Nucleus accumbens (tissue), 56 donors: ENCODE measurements around the gene ASPSCR1.
"Not testable (repeated sequence)": the region's sequence is repeated elsewhere in the genome, so short reads cannot be mapped to it uniquely, and the experiment has no call there.

Source experiments
- DNase-seq, 56 donors: peaks; one replicate each; lab custom pipeline; 2025; lab: John Stamatoyannopoulos, UW

Gene ASPSCR1

DNA sequence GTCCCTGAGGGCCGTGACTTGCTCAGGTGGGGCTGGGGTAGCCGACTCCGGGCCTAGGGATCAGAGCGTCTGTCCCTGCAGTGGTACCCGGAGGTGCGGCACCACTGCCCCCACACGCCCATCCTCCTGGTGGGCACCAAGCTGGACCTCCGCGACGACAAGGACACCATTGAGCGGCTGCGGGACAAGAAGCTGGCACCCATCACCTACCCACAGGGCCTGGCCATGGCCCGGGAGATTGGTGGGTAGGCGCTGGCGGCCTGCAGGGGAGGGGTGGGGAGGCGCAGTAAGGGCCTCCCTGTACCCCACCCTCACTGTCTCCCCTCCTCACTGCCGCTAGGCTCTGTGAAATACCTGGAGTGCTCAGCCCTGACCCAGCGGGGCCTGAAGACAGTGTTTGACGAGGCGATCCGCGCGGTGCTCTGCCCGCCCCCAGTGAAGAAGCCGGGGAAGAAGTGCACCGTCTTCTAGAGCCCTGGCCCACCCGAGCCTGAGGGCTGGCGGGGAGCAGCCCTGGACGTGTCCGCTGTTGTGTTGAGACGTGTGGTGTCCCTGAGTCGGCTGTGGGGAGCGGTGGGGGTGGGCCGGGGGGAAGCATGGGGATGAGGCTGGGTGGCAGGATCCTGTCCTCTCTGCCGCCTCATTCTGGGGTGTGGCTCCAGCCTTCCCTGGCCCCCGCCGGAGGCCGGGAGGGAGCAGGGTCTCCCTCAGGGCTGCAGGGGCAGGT lies 56.1 kb downstream of the ASPSCR1 start:
- DNase-seq = no peak

DNA sequence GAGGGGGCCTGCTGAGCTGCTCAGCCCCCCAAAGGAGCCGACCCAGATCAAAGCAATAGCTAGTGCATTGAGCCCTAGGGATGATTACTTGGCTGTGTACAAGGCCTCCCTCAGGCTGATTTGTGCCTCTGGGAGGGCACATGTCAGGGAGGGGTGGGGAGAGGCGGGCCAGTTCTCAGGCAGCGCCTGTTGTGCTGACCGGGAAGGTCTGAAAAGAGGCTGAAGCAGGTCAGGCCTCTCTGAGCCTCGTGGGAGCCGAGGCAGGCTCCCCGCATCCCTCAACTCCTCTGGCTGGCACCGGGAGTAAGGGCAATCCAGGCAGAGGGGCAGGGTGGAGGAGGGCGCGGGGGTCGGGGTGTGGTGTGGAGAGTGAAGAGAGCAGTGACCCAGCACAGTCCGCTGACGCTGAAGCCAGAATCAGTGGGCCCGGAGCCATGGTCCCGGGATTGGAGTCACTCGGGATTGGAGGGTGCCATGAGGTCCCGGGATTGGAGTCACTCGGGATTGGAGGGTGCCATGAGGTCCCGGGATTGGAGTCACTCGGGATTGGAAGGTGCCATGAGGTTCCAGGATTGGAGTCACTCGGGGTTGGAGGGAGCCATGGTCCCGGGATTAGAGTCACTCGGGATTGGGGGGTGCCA lies 57.1 kb downstream of the ASPSCR1 start:
- DNase-seq = no peak

DNA sequence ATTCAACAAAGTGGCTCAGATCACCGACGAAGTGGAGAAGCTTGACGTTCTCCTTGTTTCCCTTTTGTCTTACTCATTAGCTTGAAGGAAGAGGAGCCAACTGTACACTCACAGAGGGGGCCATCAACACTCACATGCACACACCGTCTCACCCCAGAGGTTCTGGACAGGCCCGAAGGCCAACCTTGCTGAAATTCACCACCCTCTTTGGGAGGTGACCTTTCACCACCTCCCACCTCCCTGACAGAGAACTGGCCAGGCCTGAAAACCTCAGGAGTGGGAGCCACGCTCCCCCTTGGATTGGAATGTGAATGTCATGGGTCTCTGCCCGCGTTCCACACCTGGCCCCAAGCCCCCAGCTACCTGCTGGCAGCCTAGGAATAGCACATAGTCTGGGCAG lies 58.1 kb downstream of the ASPSCR1 start:
- no peak for DNase-seq

DNA sequence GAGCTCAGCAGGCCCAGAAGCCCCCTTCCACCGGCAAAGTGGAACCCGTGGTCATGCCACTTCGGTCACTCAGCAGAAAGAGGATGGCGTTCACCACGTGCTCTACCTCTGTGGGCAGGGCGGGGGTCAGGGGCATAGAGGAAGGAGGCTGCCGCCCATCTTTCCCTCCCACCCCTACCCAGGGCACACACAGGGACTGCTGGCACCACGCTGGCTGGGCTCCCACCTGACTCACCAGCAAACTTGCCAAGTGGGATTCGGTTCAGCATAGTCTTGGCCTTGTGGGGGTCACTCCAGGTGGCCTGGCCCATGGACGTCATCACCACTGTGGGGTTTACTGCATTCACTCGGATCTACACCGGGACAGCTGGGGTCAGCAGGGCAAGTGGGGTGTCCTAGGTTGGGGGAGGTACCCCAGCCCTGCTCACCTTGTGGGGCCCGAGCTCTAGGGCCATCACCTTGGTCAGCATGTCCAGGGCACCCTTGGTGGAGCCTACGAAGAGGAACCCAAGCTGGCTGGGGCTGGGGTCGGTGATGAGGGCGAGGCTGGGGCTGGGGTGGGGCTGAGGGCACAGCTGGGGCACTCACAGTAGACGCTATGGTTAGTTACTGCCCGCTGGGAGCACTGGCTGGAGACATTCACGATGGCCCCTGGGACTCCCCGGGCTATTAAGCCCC lies 58.7 kb downstream of the ASPSCR1 start:
- no peak for DNase-seq

DNA sequence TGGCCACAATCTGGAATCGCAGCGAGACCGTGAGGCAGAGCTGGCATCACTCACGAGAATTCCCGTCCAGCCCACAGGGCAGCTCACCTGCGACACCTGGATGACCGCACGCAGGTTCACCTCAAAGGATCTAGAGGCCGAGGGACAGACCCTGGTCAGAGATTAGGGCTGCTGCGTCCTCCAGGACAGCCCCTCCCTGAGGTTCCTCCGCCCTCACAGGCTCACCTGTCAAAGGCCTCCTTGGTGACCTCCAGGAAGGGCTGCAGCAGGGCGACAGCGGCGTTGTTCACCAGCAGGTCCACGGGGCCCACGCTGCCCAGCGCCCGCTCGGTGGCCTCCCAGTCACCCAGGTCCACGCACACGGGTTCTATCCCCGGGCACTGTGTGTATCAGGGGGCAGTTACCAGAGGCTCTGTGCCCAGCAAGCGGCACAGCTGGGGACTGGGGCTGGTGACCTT lies 59.2 kb downstream of the ASPSCR1 start:
- DNase-seq = no peak

DNA sequence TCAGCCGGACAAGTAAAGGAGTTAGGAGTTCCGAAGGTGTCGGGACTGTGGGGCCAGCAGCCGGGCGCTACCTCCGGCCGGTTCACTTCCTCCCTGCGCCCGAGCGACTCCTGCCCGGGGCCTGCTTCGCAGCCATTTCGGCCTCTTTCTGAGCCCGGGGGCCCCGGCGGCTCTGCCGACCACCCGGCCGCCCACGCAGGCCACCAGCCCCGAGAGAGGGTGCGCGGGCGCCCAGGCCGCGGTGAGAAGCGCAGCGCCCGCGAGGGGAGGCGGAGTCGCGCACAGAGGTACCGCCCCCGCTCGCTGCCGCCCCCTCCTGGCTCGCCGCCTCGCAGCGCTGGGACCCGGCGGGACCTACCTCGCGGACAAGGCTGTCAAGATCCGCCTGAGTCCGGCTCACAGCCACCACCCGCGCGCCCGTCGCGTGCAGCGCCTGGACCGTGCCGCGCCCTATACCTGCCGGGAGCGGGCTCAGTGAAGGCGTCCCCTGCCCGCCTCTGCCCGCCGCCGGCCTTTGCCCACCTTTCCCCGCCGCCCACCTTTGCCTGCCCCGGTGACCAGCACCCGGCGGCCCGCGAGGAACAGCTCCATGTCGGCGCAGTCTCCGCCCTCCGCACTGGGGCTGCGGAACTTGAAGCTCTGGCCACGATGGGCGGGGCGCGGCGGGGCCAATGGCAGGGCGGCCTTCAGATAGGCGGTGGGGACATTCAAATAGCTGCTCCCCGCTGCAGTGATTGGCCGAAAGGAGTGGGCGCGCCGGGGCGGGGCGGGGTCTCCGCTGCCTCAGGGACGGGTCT lies 59.9 kb downstream of the ASPSCR1 start, which contains the start of gene DCXR:
Gene DCXR (minus strand): TSS at position 606 of the 797 bp plus-strand sequence. CDS start 15 bp downstream, at position 591.
- DNase-seq = peak; percentile 63 to 99 (median 93)

DNA sequence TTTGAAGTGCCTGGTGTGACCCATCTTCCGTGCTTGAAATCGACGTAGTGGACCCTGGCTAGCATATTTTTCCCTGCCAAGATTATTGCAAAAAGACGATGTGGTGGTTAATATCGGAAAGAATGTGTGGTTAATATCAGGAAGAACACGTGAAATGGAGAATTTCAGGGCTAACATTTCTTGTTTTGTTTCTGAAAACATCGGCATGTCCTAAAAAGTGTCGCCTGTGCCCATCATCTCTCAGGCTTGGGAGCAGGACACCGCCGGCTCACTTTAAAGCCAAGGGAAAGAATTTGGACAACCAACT lies 60.4 kb downstream of the ASPSCR1 start:
- DNase-seq = no peak

DNA sequence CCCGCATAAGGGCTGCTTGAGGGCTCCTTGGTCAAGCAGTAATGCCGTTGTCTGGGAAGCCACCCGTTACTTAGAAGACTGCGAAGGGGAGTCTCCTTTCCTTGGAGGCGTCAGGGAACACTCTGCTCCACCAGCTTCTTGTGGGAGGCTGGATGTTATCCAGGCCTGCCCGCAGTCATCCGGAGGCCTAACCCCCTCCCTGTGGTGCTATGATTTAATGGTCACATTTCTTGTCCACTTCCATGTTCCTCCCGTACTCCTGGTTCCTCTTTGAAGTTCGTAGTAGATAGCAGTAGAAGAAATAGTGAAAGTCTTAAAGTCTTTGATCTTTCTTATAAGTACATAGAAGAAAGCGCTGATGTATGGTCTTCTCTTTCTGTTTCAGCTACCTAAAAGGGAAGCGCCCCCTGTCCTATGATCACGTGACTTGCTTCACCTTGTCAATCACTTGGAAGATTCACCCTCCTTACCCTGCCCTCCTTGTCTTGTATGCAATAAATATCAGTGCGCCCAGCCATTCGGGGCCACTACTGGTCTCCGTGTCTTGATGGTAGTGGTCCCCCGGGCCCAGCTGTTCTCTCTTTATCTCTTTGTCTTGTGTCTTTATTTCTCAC lies 61.5 kb downstream of the ASPSCR1 start:
- DNase-seq = not testable (repeated sequence)

DNA sequence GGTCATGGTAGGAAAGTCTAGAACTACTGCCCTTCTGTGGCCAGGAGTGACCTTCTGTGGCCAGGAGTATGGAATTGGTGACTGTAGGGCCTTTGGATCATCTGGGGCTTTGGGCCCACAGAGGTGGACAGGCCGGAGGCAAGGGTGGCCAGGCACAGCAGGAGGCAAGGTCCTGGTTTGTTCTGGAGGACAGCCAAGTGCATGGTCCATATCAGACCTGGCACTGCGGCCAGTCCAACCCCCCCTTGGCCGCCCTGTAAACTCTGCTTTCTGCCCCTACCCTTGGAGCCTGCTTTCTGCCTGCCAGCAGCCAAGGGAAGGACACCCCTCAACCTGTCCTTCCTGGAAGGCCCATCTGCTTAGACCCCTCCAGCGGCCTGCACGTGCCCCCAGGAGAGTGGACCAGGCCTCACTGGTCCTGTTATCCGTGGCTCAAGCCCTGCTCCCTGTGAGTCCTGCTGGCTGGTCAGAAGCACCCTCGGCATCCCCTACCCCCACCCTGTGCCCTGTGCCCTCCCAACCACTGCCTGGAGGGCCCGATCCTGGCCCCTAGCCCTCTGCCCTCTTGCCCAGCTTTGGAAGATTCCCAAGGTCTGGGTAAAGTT lies 62.4 kb downstream of the ASPSCR1 start:
- no peak for DNase-seq

DNA sequence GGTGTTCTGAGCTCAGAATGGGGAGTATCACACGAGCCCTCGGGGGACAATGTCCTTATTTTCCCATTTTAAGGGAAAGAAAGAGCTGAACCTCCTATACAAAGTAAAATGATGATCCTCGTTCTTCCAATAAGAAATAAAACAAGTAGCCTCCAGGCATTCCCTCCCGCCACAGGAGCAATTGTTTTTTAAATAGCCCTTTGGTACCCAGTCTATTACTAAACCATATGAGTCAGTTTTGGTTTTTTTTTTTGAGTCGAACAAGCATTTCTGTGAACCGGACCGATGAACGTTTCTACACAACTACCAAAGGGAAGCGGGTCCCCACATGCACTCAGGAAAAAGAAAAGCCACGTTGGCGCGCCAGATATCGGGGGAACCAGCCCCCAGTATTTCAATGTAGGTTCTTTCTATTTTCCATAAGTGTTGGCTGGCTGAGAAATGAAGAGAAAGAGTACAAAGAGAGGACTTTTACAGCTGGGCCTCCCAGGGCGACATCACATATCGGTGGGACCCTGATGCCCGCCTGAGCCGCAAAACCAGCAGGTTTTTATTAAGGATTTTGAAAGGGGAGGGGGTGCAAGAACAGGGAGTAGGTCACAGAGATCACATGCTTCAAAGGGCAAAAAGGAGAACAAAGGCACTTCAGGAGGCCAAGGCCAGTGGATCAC lies 63.9 kb downstream of the ASPSCR1 start:
- no peak for DNase-seq

DNA sequence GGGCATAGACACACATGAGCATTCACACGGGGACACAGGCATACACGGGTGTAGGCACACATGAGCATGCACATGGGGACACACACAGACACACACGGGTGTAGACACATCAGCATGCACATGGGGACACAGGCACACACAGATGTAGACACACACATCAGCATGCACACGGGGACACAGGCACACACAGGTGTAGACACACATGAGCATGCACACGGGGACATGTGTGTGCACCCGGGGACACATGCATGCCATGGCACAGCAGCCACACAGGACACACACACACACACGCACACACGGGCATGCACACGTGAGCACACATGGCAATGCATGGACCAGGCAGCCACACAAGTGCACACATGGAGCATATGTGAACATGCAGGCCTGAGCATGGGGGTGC lies 65.2 kb downstream of the ASPSCR1 start:
- DNase-seq = no peak

DNA sequence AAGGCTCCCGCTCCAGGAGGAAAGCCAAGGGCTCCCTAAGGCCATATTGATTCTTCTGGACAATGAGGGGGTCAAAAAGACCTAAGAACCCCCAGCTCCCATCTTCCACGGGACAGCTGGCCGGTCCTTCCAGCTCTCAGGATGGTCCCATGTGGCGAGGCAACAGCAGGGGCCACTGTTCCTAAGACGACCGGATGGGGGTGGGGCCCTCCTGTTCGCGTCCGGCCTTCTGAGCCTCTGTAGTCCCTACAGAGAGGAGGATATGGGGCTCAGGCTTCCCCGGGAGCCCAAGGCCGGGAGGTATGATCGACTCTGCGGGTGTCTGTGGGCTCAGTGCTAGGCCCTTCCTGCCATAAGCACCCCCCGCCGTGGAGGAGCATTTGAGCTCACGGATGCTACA lies 66.1 kb downstream of the ASPSCR1 start:
- DNase-seq = no peak

DNA sequence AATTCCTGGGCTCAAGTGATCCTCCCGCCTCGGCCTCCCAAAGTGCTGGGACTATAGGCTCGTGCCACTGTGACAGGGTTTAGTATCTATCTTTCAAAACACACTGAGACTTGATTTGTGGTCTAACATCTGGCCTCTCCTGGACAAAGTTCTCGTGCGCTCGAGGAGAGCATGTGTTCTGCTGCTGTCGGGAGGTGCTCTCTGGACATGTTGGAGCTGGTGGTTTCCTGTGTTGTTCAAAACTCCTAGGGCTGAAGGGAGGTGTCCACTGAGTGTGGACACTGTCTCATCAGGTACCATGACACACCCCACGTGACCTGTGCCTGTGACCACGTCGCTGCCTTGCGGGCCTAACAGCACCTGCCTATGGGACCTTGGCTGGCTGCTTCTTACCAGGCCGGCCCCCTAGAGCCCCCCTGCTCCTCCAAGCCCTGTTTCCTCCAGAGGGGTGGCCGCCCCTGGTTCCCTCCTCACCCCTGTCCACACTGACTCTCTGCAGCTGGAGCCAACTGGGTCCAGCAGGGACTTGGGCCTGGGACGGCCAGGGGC lies 68.6 kb downstream of the ASPSCR1 start:
- DNase-seq = no peak

DNA sequence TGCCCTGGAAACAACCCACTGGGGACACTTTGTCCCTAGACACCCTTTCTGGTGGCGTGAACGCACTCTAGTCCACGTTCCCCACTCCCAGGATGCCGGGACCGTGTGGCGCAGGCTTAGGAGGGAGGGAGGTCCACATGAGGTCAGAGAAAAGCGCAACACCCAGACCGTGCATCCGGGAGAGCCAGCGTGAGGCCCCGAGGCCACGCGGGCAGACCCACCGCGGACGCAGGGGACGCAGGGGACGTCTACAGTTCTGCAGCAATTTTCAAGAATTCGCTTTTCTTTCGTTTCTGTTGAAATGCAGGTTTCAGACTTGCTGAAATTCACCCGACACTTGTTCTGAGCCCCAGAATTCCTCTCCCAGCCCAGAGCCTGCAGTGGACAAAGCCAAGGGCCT lies 69.5 kb downstream of the ASPSCR1 start:
- DNase-seq = no peak

DNA sequence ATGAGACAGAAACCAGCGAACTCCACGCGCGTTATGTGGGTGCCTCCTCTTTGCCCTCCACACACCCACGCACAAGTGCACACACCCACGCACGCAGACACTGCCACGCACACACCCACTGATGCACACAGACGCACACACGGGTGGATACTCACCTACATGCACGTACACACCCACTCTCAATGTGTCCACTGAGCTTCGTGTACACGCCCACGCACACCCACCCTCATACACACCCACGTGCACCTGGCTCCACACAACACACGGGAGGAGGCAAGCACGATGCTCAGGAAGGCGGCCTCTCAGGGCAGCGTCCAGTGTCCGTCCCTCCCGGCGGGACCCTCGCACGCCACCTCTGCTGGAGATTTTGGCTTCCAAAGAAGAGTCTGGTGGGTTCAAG lies 70.0 kb downstream of the ASPSCR1 start:
- peak in 1 of 56 donors; percentile 32 for DNase-seq

DNA sequence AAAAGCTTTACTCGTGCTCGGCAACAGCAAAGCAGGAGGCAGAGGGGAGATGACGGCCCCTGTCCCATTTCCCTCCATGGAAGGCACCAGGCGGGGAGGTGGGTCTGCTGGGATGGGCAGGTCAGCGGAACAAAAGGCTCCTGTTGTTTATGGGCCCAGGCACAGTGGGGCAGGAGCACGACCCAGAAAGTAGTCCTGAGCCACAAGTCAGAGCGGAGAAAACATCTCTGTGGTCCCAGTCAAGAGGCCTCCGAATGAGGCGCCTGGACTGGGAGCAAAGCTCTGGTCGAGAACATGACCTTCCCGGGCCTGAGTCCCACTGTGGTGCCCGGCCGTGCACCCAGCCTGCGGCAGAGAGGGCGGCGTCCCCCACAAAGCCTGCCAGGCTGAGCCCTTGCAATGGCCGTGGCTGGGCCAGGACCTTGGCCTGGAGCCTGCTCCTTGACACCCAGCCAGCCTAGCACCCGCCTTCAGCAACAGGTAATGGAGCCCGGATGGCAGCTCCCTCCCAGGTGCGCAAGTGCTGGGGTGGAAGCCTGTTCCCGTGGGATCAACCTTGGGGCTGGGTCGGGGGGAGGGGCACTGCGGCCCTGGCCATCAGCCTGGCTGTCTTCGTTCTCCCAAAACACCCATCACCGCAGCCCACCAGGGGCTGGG lies 70.6 kb downstream of the ASPSCR1 start:
- no peak for DNase-seq

DNA sequence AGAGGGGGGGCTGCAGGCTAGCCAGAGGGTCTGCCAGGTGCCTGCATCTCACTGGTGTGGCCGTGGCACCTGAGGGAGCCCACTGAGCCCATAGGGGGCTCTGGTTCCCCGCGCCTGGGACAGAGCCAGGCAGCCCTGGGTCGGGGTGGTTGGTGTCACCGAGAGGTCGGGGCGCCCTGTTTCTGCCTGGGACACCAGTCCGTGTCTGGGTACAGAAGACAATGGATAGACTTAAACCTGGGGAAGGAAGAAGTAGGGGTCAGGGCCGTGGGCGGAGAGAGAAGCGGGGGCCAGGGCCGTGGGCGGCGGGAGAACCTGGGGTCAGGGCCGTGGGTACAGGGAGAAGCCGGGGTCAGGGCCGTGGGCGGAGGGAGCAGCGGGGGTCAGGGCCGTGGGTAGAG lies 71.1 kb downstream of the ASPSCR1 start:
- DNase-seq = no peak

DNA sequence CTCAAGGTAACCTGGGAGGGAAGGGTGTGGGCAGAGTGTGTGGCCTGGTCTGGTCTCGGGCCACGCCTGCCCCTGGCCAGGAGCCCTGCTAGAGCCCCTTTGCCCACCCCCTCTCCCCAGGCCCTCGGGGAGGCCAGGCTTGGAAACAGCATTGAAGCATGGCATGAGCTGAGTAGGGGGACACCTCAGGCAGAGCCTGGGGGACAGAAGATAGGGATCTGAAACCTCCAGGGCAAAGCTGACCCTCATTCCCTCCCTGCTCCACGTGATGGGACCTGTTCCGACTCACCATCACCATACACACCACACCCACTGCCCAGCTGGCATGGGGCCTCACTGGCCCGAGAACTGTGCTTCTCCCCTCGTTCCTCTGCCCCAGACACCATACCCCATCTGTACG lies 71.7 kb downstream of the ASPSCR1 start:
- DNase-seq = no peak

DNA sequence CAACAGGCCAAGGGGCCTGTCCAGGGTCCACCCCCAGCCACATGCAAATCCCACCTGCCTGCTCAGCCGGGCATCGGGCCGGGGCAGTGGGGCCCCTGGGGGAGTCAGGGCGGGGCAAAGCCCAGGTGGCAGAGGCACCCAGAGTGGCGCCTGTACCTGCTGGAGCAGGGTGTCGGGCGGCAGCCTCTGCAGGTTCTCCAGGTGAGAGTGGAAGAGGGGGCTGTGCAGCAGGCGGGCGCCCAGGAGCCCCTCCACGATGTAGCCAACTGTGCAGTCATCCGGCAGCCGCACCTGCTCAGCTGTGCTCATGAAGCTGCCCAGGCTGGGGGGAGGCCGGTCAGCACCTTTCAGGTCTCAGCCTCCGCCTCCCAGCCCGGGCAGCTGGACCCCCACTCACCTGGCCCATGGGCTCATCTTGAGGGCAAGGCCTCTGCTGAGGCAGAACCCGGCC lies 72.1 kb downstream of the ASPSCR1 start:
- no peak for DNase-seq
